CD4-positive, alpha-beta memory T cell (primary cell): ENCODE data around the gene ATP8B3. TPM values are rescaled to one million over a fixed set of nuclear protein-coding genes. Genes with fewer than 3 reads are reported as not detected.

ENCODE experiments used
- CTCF ChIA-PET: fragments of 350-600 bp; sonication (Branson Sonifier 250); formaldehyde crosslinking; loops from one replicate; lab custom pipeline; 2021; ENCODE audit warnings: inconsistent platforms; ENCODE audit not compliant: partially characterized antibody; lab: Charles Lee
- POLR2A ChIA-PET: fragments of 350-600 bp; sonication (Branson Sonifier 250); formaldehyde crosslinking; loops from one replicate; lab custom pipeline; 2021; ENCODE audit not compliant: partially characterized antibody; lab: Charles Lee
- DNase-seq, 5 donors: peaks; one replicate each; pipeline versions ENCODE4 v3.0.0 to v3.0.0-alpha.2; 2020 to 2022; ENCODE audit warnings: mixed read lengths in 1 of 5
- H3K27ac ChIP-seq: one replicate; pipeline ENCODE4 v1.7.0; 2013; ENCODE audit warnings: low read depth, low read length
- H3K27me3 ChIP-seq: 2 replicates; pipeline ENCODE4 v1.7.0; 2013; ENCODE audit warnings: mild to moderate bottlenecking, low read length, moderate library complexity; ENCODE audit not compliant: insufficient read depth
- H3K36me3 ChIP-seq: 2 replicates; pipeline ENCODE4 v1.7.0; 2013; ENCODE audit warnings: mild to moderate bottlenecking, low read length, moderate library complexity; ENCODE audit not compliant: insufficient read depth
- H3K4me1 ChIP-seq: 2 replicates; pipeline ENCODE4 v1.7.0; 2013; ENCODE audit warnings: mild to moderate bottlenecking, low read length, moderate library complexity; ENCODE audit not compliant: insufficient read depth
- H3K4me3 ChIP-seq, 2 donors: one replicate each; pipeline ENCODE4 v1.7.0; 2013; ENCODE audit warnings: low read length in 2 of 2, mild to moderate bottlenecking in 1 of 2
- H3K9me3 ChIP-seq, 2 donors: one replicate each; pipeline ENCODE4 v1.7.0; 2013; ENCODE audit warnings: low read length in 2 of 2, control low read depth in 1 of 2; ENCODE audit not compliant: control insufficient read depth in 1 of 2
- H3K27ac Mint-ChIP-seq, 7 donors: one replicate each; pipeline ENCODE4 v1.8.0; 2020 to 2021; ENCODE audit warnings: mixed read lengths in 7 of 7, mild to moderate bottlenecking in 6 of 7, inconsistent platforms in 3 of 7, moderate library complexity in 3 of 7
- H3K27me3 Mint-ChIP-seq, 2 donors: one replicate each; pipeline ENCODE4 v1.8.0; 2020 to 2021; ENCODE audit warnings: mixed read lengths in 2 of 2
- H3K36me3 Mint-ChIP-seq, 2 donors: one replicate each; pipeline ENCODE4 v1.8.0; 2020 to 2021; ENCODE audit warnings: mixed read lengths in 2 of 2, inconsistent platforms in 1 of 2, mild to moderate bottlenecking in 1 of 2
- H3K4me1 Mint-ChIP-seq, 4 donors: one replicate each; pipeline ENCODE4 v1.8.0; 2020 to 2021; ENCODE audit warnings: mixed read lengths in 4 of 4, mild to moderate bottlenecking in 1 of 4
- H3K4me3 Mint-ChIP-seq, 8 donors: one replicate each; pipeline ENCODE4 v1.8.0; 2020 to 2021; ENCODE audit warnings: mixed read lengths in 8 of 8, mild to moderate bottlenecking in 7 of 8, moderate library complexity in 6 of 8, inconsistent platforms in 3 of 8
- H3K9me3 Mint-ChIP-seq, 8 donors: one replicate each; pipeline ENCODE4 v1.8.0; 2020 to 2021; ENCODE audit warnings: mixed read lengths in 8 of 8, mild to moderate bottlenecking in 5 of 8, inconsistent platforms in 3 of 8, moderate library complexity in 1 of 8
- intact Hi-C: fragments of 100-400 bp; cut with micrococcal nuclease; formaldehyde crosslinking; loops from one replicate; pipeline ENCODE4 v1.15.1; 2023
- polyA plus RNA-seq, 2 donors: library from polyadenylated mRNA; unstranded; fragments of 300-500 nt; fragmentation: Illumina TruSeq; gene quantifications; one replicate each; pipeline ENCODE4 v1.2.3, GENCODE V29; 2021
- total RNA-seq, 2 experiments: library from RNA; stranded (reverse); gene quantifications; one replicate each; pipeline ENCODE4 v1.2.3, GENCODE V29; 2021

ATP8B3 gene
- total and polyA plus RNA-seq, 4 experiments from 2014 or later, result 0.73 to 5.5 (median 3.6) TPM

DNA sequence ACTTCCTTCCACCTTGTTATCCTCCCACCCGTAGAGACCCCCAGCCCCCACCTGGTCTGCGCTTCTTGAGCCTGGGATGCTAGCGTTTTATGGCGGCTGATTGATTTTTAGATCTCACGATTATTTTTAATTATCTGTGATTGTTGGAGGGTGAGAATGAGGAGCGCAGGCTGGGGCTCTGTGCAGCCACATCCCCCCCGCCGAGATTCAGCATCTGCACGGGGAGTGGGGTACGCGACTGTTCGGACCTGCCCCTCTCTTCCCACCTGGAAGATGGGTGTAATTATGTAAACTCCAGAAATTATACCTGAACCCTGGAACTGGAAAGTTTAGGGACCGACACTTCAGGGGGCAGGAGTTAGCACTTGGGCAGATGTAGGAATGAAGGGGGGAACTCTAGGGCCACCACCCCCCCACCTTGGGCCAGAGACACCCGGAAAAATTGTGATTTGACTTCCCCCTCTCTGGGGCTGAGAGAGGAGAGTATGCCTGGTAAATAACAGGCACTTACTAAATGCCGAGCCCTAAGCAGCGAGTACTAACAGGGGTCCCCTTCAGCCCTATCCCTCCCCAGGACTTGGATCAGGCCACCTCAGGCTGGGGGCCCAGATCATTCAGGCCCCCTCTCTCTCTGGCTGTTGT, 60.6 kb downstream of the ATP8B3 start:
- Mint-ChIP-seq H3K27ac (peak overlapping the region in 1 of 7 donors; percentile 64), H3K4me3 (peak overlapping the region in 2 of 8 donors; percentile 22 to 43)

DNA sequence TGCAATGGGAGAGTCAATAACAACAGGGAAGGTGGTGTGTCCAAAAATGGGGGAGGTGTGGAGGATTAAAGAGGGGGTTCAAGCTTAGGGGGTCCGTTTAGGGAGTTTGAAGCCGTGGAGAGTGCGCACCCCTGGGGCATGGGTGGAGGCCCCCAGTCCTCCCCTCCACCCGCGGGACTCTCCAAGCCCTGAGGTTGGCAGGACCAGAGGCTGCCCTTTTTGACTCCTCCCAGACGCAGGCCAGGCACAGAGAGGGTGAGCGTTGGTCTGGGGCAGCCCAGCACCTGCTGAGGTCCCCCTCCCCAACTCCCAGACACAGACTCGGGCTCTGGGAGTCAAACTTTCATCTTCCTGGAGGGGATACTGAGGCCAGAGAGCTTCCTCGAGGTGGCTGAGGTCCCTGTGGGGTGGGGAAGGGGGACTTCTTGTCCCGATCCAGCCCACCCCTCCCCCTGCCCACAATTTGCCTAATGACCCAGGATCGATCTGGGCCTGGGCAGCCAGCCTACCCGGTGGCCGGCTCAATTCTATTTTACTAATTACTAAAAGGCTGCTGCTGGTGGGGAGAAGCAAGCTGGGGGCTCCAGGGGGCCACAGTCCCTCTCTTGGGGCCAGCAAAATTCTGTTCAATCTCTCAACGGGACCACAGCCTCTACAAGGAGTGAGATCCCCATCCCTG, 61.6 kb downstream of the ATP8B3 start:
- Histone ChIP-seq H3K4me3 (no peak overlapping the region), H3K36me3 (no peaks in the 10 kb centered on the region), H3K9me3 (no peaks in the 10 kb centered on the region), H3K27ac (no peak overlapping the region), H3K4me1 (peaks cover 37% of the 10 kb centered on the region), H3K27me3 (peaks cover 61% of the 10 kb centered on the region)
- intact Hi-C loops, result no loop called here
- H3K36me3 Mint-ChIP-seq, result no peaks in the 10 kb centered on the region
- peaks cover 24 to 29% of the 10 kb centered on the region in 2 donors for H3K27me3 Mint-ChIP-seq
- peak in 1 of 5 donors; percentile 1 for DNase-seq
- peaks cover 7 to 24% (median 12%) of the 10 kb centered on the region in 4 donors for H3K4me1 Mint-ChIP-seq
- peak overlapping the region in 1 of 7 donors; percentile 64 for H3K27ac Mint-ChIP-seq
- CTCF ChIA-PET, result interaction anchor here (1.3 kb wide), 1 partner anchor 76 kb away, joined by 3 read pairs; no protein-coding TSS in a partner anchor
- peaks cover 0 to under 1% (median 0%) of the 10 kb centered on the region in 8 donors for H3K9me3 Mint-ChIP-seq
- peak overlapping the region in 7 of 8 donors; percentile 36 to 77 (median 61) for H3K4me3 Mint-ChIP-seq
- POLR2A ChIA-PET, result no interaction called here

More for the DNA sequence above, 60.6 kb downstream of the ATP8B3 start:
- DNase-seq, result peak in 1 of 5 donors; percentile 6
- ChIA-PET CTCF (interaction anchor here (1.3 kb wide), 1 partner anchor 75 kb away, joined by 3 read pairs; no protein-coding TSS in a partner anchor), POLR2A (no interaction called here)
- Histone ChIP-seq H3K27me3 (peaks cover 67% of the 10 kb centered on the region), H3K4me3 (no peak overlapping the region), H3K9me3 (no peaks in the 10 kb centered on the region), H3K36me3 (no peaks in the 10 kb centered on the region), H3K27ac (no peak overlapping the region), H3K4me1 (peaks cover 37% of the 10 kb centered on the region)
- intact Hi-C loops, result no loop called here
- peaks cover 9 to 28% (median 12%) of the 10 kb centered on the region in 4 donors for H3K4me1 Mint-ChIP-seq
- peaks cover 27 to 32% of the 10 kb centered on the region in 2 donors for H3K27me3 Mint-ChIP-seq
- H3K36me3 Mint-ChIP-seq, result no peaks in the 10 kb centered on the region
- no peaks in the 10 kb centered on the region for H3K9me3 Mint-ChIP-seq

DNA sequence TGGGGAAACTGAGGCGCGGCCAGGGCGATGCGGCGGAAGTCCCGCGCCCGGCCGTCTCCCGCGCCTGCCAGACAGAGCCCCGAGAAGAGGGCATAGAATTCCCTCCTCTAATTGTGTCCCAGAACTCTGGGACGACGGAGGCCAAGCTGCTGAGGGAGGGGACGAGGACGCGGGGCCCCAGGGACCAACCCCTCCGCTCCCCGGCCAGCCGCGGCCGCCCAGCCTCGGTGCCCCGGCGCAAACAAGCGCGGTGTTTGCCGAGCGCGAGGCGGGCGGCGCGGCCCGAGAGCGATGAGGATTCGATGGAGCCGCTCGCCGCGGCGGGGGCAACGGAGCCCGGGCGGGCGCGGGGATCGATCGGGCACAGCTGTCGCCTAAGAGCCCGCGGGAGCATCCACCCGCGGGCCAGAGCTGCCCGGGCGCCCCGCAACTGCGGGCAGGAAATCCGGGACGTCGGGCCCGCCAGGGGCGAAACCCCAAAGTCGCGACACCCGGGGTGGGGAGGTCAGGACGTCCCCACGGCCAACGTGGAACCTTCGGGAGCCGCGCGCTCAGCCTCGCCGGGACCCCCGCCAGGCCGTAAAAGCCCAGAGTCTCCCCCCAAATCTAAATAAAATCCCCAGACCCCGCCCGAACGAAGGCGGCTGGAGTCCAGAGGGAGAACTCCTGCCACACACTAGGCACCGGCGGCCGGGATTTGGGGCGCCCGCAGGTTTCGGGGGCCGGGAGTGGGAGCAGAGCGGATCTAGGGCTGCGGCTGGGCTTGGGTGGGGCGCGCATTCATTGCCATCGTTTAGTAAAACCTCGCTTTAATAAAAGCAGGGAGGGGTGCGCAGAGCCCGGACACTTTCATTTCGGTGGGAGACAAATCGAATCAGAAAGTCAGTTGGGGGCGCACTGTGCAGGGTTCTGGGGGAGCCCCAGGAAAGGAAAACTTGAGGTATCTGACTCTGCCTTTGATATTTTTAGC, 62.4 kb downstream of the ATP8B3 start:
- Mint-ChIP-seq H3K4me1 (peaks cover 7 to 24% (median 11%) of the 10 kb centered on the region in 4 donors), H3K27me3 (peaks cover 22 to 31% of the 10 kb centered on the region in 2 donors), H3K4me3 (peak overlapping the region; percentile 36 to 77 (median 57)), H3K36me3 (no peaks in the 10 kb centered on the region), H3K27ac (peak overlapping the region in 1 of 7 donors; percentile 58), H3K9me3 (peaks cover 0 to 2% (median 0%) of the 10 kb centered on the region in 8 donors)
- Histone ChIP-seq H3K27me3 (peaks cover 68% of the 10 kb centered on the region), H3K4me3 (no peak overlapping the region), H3K4me1 (peaks cover 37% of the 10 kb centered on the region), H3K27ac (no peak overlapping the region), H3K36me3 (no peaks in the 10 kb centered on the region), H3K9me3 (no peaks in the 10 kb centered on the region)
- DNase-seq, result peak in 1 of 5 donors; percentile 25
- intact Hi-C loops, result no loop called here
- POLR2A ChIA-PET, result no interaction called here
- CTCF ChIA-PET, result no interaction called here

DNA sequence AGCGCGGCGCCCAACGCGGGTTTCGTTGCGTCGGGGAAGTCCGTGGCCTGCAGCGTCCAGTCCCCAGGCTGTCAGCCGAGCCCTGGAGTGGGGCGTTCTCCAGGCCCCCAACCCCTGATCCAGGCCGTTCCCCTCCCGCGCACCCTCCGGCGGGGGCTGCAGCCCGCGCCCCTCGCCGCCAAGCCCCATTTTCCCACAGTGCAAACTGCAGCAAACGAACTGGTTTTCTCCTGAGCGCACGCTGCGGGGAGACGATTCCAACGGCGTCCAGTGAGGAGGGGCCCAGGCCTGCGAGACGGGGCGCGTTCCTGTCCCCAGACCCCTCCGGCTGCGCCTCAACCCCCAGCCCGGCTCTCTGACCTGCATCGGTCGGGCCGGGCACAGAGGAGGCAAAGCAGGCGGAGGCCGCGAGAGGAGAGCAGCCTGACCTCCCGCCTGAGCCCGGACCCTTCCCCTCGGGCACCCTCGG, 63.2 kb downstream of the ATP8B3 start:
- H3K4me3 ChIP-seq, result no peak overlapping the region
- peaks cover 37% of the 10 kb centered on the region for H3K4me1 ChIP-seq
- H3K27me3 ChIP-seq, result peaks cover 69% of the 10 kb centered on the region
- no peak overlapping the region for H3K27ac Mint-ChIP-seq
- H3K4me3 Mint-ChIP-seq, result no peak overlapping the region
- H3K27me3 Mint-ChIP-seq, result peaks cover 22 to 35% of the 10 kb centered on the region in 2 donors
- no peak for DNase-seq
- ChIA-PET POLR2A (no interaction called here), CTCF (no interaction called here)
- H3K27ac ChIP-seq, result no peak overlapping the region
- H3K9me3 Mint-ChIP-seq, result peaks cover 0 to 2% (median 0%) of the 10 kb centered on the region in 8 donors
- no peaks in the 10 kb centered on the region for H3K36me3 ChIP-seq
- no peaks in the 10 kb centered on the region for H3K9me3 ChIP-seq
- H3K4me1 Mint-ChIP-seq, result peaks cover 7 to 24% (median 11%) of the 10 kb centered on the region in 4 donors
- intact Hi-C loops, result no loop called here
- no peaks in the 10 kb centered on the region for H3K36me3 Mint-ChIP-seq

DNA sequence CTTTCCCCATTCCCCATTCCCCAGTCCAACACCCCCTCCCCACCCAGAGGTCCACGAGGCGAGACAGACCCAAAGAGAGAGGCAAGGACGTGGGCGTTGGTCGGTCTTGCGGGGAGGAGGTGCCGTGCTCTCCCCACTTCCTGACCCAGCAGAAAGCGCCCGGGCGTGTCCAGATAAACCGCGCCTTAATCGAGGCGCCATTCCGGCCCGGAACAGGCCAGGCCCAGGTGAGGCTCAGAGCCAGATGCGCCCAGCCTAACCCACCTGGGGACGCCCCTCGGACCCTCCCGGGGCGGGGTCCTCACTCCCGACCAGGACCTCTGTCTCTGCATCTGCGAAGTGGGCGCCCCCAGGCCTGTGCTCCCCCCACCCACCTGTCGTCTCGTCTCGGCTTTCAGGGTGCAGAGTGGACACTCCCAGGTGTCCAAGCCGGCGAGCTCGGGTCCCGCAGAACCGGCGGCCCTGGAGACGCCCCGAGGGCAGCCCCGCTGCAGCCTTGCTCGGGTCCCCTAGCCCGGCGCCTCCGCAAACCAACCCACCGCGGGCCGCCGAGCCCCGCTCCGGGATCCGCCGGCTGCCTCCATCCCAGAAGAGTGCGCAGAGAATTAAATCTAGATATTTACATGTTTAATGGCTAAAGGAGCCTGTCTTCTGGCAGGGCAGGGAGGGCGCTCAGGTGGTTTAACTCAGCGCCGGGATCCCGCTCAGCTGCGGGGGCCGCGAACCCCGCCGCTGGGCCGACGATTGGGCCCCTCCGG, 63.8 kb downstream of the ATP8B3 start:
- Mint-ChIP-seq H3K36me3 (no peaks in the 10 kb centered on the region), H3K9me3 (peaks cover 0 to 2% (median 0%) of the 10 kb centered on the region in 8 donors), H3K27ac (peak overlapping the region in 1 of 7 donors; percentile 75), H3K27me3 (peaks cover 22 to 35% of the 10 kb centered on the region in 2 donors), H3K4me1 (peaks cover 7 to 24% (median 11%) of the 10 kb centered on the region in 4 donors), H3K4me3 (peak overlapping the region in 7 of 8 donors; percentile 10 to 78 (median 64))
- DNase-seq, result peak in 1 of 5 donors; percentile 19
- H3K36me3 ChIP-seq, result no peaks in the 10 kb centered on the region
- no peaks in the 10 kb centered on the region for H3K9me3 ChIP-seq
- H3K4me3 ChIP-seq, result peak overlapping the region in 1 of 2 donors; percentile 34
- H3K27me3 ChIP-seq, result peaks cover 69% of the 10 kb centered on the region
- POLR2A ChIA-PET, result interaction anchor here (0.6 kb wide), 1 partner anchor 457 kb away, joined by 3 read pairs; no protein-coding TSS in a partner anchor
- H3K27ac ChIP-seq, result no peak overlapping the region
- CTCF ChIA-PET, result no interaction called here
- intact Hi-C loops, result no loop called here
- peaks cover 37% of the 10 kb centered on the region for H3K4me1 ChIP-seq
